ENCODE results near the gene POLR2B.
A peak's percentile ranks its signal among the peaks of the same experiment; 100 is the strongest.

GRCh38 chr4:56995525-56995924, 16.8 kb downstream of the POLR2B start:
- TF ChIP-seq, protein P1, sequence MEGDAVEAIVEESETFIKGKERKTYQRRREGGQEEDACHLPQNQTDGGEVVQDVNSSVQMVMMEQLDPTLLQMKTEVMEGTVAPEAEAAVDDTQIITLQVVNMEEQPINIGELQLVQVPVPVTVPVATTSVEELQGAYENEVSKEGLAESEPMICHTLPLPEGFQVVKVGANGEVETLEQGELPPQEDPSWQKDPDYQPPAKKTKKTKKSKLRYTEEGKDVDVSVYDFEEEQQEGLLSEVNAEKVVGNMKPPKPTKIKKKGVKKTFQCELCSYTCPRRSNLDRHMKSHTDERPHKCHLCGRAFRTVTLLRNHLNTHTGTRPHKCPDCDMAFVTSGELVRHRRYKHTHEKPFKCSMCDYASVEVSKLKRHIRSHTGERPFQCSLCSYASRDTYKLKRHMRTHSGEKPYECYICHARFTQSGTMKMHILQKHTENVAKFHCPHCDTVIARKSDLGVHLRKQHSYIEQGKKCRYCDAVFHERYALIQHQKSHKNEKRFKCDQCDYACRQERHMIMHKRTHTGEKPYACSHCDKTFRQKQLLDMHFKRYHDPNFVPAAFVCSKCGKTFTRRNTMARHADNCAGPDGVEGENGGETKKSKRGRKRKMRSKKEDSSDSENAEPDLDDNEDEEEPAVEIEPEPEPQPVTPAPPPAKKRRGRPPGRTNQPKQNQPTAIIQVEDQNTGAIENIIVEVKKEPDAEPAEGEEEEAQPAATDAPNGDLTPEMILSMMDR (IDR thresholded peaks at IDR 0.05), result no peak
- TF ChIP-seq POLR2A (IDR thresholded peaks at IDR 0.05) (no peak), POLR2AphosphoS5 (IDR thresholded peaks at IDR 0.05) (peak in 1 of 3 donors; percentile 15)
